ENCODE data around the gene RAB3GAP1.
A peak's percentile ranks its signal among the peaks of the same experiment; 100 is the strongest.

The RAB3GAP1 gene

DNA sequence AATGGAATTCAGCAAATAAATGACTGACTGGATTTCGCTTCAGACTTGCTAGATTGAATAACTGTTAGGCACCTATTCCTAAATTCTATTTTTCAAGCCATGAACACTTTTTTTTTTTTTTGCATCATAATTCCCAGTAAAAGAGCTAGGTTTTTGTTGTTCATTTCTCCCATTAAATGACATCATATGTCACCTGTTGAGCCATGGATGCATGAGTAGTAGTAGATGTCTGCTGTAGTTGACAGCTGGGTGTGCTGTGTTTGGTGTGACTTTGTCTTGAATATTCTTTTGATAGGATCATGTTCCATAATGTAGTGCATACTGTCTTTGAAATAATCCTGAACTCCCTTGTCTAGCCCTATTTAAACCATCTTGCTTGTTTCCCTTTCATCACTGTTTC is 115.2 kb downstream of the RAB3GAP1 start:
- no peak for DNase-seq

DNA sequence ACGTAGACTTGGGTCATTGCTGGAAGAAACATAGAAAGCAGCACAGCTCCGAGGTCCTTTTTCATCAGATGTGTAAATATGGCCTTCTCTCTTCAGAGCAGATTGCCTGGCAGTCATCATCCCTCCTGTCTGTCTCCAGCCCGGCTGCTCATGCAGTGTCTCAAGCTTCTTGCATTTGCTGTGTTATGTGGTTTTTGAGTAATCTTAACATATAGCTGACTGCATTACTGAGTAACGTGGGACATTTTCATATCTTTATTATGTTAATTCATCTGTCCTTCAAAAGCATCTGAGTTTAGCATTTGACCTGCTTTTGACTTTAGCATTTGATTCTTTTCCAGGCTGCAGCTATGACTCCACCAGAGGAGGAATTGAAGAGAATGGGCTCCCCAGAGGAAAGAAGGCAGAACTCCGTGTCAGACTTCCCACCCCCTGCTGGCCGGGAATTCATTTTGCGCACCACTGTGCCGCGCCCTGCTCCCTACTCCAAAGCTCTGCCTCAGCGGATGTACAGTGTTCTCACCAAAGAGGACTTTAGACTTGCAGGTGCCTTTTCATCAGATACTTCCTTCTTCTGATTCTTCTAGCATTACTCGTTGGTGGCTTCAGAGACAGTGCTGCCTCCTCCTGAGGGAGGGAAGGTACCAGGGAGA is 116.2 kb downstream of the RAB3GAP1 start:
- DNase-seq, result no peak

DNA sequence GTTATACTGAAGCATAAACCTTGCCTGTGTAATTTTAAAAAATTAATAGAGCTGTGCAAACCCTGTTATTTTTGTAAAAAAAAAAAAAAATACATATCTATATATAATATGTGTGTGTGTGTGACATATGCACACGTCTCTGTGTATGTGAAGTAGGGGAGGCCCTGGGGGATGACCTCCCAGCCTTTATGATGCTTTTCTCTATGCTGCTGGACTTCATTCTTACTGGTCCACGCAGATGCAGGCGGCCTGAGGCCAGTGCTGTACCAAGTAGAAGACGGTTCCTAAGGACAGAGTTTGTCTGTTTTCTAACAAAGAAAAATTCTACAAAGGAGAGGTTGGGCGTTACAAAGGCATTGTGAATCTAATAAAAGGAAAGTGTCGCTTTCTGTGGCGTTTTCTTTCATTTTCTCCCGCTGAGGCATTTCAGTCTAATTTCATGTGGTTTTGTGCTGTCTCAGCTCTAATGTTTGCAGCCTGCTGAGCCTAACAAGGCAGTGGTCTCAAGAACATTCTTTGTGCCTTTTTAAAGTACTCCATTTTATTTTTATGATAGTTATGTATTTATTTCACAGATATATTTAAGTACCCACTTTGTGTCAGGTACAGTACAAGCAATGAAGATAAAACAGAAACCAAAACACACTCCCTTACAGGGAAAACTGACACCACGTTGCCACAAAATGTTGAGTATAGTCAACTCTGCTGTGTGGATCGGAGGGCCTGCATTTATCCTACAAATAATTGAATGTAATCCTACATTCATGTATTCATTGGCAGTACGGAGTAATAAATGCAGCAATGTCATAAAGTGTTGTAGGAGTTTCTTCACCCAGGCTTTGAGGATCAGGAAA is 118.0 kb downstream of the RAB3GAP1 start:
- peak; percentile 5 to 36 for DNase-seq

DNA sequence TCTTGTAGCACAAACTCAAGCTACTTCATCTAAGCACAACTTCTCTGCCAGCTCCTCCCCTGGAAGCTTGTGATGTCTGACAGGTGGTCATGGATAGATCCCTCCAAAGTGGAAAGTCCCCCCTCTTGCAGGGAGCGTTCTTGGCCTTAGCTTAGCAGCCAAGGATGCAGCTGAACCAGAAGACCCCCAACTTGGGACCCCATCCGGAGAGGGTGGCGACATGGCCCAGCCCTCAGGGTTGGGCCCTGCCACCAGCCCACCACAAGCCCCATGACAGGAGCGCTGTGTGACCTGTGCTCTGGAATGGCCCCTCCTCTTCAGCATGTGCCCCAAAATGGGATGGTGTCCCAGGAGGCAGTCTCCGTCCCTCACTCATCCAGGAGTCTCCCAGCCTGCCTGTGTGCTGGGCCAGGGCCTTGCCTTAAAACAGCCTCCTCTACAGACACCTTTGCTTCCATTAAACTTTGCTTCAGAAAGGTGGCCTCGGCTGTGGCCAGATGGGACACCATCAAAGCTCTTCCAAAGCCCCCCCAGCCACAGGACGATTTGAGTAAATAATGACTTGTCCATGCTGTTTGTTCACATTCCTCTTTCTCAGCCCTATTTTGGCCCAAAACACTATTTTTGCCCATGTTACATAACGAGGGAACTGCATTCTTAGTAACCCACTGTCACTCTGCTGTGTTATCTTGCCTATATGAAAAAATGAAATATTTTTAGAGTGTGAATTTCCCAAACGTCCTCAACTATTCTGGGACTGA is 122.1 kb downstream of the RAB3GAP1 start:
- no peak for DNase-seq

DNA sequence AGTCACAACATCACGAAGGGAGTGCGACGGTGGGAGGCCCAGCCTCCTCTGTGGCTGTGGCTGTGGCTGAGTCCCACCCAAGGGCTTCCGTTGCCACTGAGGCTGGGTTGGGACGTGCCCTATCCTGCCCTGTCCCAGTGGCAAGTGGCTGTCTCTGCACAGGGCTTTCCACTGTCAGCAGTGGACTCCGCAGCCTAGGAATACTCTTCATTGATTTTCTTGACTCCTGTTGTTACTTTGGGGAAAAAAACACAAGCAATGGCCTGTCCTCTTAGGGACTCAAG is 122.7 kb downstream of the RAB3GAP1 start:
- no peak for DNase-seq

DNA sequence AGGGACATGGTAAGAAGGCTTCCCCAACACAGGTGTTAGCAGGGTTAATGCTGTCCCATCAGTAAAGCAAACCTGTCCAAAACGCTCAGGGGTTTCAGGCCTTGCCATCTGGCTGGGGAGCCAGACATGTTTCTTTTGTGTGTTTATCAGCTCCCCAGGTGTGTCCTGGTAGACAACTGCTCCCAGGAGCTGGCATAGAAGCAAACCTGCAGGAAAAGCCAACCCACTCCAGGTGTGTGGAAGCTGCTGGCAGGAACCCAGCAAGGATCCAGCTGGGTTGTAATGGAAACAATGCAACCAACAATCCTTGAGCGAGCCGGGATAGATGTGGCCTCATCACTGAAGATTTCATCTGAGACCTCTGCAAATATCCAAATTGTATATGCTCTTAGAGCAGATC is 123.1 kb downstream of the RAB3GAP1 start:
- peak; percentile 89 to 98 for DNase-seq

DNA sequence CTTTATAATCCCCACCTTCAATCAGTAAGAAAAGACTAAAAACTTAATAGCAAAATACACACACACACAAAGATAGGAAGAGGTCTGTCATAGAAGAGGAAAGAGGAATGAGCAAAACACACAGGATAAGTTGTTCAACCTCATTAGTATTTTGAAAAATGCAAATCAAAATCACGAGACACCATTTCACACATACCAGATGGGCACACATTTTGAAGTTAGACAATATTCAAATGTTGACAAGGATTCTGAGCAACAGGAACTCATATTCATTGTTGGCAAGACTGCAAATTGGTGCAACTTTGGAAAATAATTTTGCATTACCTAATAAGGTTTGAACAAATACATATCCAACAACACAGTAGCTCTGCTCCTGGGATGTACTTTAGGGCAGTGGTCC is 127.6 kb downstream of the RAB3GAP1 start:
- DNase-seq, result no peak

DNA sequence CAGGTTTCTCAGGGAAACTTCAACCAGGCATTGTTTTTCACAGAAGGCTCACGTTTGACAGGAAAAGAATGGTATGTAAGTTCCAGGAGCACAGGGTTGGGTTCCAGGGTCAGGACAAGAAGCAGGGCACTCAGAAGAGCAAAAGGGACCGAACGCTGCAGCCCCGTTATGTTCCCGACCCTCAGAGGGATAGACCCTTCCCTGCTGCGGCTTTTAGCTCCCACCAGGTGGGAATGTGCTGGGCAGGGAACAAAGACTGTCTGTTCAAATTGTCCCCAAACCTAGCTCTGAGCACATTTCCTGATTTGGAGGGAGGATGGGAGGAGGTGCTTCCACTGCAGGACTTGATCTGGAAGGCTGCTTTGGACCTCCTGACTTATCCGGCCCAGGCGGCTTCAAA is 130.1 kb downstream of the RAB3GAP1 start:
- DNase-seq, result no peak

DNA sequence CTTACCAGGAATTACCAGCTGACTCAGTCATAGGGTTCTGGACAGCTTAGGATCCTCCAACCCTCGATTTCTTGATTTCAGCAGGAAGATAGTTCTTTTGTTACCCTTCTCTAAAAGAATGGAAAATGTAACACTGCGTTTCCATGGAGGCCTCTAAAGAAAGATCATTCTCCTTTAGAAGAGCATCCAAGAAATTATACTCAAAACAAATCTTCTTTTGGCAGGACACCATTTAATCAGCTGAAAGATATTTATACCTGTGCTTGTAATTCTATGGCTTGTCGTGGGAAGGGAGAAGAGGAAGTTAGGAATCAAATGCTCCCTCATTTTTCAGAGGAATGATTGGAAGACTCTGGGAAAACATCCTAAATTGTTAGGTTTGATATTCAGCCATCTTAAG is 130.5 kb downstream of the RAB3GAP1 start:
- DNase-seq, result no peak

DNA sequence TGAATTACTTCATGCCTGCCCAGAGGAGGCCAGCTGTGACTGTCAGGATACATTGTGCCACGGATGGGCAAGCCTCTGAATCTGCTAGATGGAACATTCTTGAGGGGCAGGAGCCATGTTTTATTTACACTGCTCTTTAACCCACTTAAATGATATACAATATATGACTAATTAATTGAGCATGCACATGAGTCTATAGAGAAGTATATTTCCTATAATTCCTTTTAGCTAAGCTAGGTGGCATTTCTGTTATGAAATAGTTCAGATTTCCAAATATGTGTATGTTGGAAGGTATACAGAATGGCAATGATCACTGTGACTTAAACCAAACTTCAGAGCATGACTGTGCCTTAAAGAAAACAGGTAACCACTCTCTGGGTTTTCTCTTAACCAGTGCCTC is 131.7 kb downstream of the RAB3GAP1 start:
- no peak for DNase-seq

DNA sequence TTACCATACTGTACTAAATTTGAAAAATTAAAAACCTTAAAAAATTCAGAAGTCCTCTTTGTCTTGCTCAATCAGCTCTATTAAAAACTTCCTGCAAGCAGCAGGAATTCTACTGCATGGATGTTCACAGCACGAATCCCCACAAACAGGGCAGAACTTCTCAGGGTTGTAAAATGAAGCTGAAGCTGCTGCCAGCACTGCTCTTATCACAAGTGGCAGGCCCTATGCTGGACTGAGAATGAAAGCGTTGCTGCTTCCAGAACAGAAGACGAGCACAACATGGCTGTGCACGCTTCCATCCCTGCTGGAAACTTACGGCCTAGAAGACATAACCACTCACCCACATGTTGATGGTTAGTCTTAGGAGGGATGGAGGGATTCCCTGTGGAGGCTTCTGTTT is 134.0 kb downstream of the RAB3GAP1 start:
- DNase-seq, result no peak

DNA sequence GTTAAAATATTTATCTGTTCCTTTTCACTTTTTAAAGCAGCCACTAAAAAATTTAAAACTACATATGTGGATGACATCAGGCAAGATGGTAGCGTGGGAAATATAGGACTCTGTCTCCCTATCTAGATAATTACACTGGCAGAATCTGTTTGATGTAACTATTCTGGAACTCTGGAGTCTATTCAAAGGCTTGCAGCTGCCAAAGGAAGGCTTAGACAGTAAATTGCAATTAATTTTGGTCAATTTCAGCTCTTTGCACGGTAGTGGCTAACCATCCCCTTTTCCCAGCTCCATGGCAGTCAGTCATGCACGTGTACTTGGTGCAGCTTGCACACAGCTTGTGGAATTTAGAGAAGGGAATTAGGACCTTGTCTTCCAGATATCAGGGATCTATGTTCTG is 135.2 kb downstream of the RAB3GAP1 start:
- peak in 1 of 2 experiments; percentile 35 for DNase-seq

DNA sequence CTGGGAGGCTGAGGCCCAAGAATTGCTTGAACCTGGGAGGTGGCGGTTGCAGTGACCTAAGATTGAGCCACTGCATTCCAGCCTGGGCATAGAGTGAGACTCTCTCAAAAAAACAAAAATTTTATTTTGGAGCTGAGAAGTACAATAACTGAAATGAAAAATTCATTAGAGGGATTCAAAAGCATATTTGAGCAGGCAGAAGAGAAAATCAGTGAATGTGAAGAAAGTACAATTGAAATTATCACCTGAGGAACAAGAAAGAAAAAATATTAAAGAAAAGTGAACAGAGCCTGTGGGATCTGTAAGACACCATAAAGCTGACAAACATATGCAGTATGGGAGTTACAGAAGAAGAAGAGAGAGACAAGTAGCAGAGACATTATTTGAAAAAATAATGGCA is 137.1 kb downstream of the RAB3GAP1 start:
- DNase-seq, result no peak

DNA sequence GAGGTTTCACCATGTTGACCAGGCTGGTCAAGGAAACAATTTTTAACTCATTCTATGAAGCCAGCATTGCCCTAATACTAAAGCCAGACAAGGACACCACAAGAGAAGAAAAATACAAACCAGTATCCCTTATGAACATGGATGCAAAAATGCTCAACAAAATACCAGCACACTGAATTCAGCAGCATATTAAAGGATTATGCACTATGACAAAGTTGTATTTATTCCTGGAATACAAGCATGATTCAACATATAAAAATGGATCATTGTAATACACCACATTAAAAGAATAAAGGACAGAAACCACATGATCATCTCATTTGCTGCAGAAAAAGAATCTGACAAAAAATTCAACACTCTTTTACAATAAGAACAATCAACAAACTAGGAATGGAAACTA is 138.7 kb downstream of the RAB3GAP1 start:
- no peak for DNase-seq

DNA sequence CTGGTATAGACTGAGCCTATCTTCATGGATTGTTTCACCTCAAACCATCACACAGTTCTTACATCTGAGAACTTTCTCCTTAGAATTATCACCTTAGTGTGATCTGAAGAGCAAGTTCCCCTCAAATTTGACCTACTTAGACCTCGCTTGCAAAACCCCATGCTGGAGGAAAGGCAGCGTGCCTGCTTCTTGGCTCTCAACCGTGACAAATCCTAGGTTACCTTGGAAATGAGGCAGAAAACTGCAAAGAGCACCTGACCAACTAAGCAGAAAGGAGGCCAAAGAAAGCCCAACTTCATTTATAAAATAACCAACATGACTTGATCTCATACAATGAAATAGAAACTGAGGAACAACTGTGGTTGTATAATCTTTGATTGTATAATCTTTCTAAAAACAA is 146.4 kb downstream of the RAB3GAP1 start:
- DNase-seq, result no peak

DNA sequence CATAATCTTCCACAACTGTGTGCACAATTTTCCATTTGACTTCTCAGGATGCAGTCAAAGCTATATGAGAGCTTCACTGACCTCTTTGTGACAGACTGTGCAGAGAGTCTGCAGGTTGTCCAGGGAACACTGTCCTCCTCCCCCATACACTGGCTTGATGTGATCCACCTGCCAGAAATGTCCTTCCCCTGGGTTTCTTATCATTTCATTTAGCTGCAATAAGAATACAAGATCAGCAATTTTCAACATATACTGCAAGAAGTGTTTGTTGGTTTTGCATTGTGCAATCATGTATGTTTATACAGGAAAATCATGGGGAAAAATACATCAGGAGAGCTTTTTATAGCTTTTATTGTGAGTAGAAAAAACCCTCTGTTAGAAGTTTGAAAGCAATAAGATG is 150.7 kb downstream of the RAB3GAP1 start:
- DNase-seq, result no peak

DNA sequence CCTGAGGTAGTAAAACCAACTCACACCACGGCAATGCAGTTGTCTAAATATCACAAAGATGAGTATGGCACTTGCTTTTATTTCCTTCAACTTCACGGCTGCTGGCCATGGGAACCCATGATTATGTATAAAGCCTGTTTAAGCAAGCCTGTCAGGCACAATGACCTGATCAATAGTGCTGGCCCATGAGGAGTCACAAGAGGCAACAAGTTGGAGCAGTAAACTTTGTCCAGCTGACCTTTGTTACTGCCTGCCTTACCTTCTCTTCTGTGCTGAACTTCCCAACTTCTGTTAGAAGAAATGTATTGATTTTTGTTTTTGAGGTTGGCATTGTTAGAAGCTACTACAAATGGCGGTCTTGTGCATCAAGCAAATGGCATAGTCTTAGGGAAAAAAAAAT is 151.9 kb downstream of the RAB3GAP1 start:
- no peak for DNase-seq

DNA sequence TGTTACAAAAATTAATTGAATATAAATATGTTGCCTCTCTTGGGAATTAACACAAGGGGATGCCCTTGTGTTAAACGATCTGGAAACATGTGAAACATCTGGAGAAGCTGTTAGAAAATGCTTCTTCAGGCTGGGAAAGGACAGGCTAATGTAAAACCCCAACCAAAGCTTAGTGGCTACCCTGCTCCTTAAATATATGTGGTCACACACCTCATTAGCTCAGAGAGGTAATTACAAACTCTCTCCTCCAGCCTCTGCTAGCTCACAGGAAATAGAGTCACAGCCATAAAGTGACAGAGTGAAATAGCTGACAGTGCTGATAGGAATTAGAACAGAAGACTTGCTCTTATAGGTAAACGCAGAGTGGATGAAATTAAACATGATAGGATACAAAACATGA is 155.9 kb downstream of the RAB3GAP1 start:
- peak in 1 of 2 experiments; percentile 5 for DNase-seq

DNA sequence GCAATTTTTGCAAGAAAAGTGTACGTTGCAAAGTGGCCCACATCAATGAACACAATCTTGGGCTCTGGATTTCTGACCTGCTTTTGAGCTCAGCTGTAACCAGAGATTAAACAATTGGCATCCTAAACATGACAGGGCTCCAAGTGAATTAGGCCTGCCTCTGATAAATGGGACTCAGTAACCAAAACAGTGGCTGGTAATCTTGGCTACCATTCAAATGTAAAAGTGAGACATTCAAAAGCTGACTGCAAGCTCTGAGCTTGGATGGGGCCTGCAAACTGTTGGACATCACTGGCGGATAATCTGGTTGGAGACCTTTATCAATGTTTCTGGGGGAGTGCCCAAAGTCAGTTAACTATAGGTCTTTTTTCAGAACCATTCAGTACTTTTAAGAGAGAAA is 160.7 kb downstream of the RAB3GAP1 start:
- no peak for DNase-seq

DNA sequence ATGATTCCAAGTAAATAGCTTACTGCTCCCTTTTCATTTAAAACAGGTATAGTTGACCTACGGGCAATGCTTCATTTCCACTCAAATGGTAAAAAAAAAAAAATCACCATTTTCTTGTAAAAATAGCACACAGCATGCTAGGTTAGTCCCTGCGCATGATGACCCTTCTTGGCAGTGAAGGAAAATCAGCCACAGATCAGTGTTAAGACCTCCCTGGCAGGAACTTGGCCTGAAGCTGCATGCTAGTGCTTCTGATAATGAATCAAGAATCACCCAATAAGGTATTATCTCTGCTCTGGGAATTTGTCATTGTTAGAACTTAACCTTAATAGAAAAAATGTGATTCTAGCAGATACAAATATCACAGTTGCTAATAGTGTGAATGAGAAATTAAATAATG is 166.3 kb downstream of the RAB3GAP1 start:
- no peak for DNase-seq

DNA sequence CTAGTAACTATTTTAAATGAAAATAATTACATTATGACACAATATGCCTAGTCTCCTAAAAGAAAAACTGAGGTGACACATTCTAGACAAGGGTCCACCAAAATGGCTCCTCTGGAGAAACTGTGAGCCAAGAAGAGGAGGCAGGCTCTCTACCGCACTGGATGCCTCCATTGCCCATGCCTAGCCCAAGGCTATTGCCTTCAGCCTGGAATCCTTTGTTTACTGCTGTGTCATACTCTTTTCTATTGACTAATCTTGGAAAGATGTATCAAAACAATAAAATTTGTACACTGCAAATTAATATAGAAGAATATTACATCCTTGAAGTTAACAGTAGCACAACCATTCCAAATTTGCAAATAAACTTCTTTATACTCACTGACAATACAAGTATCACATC is 167.1 kb downstream of the RAB3GAP1 start:
- DNase-seq, result no peak

Data from NCI-H2081 (cell line).